Endothelial cell of umbilical vein (primary cell): ENCODE results near the gene INPP5A. TPM values are rescaled to one million over a fixed set of nuclear protein-coding genes. Genes with fewer than 3 reads are reported as not detected.

Experiments
- BruUV-seq: library from RNA; stranded (reverse); fragments of 400-500 nt; replicated peaks from 2 replicates; lab custom pipeline; 2021; lab: Mats Ljungman, UMichigan
- CTCF ChIA-PET: fragments of 300-600, 350-600 bp; sonication (Branson Sonifier 250); formaldehyde crosslinking; loops from one replicate; lab custom pipeline; 2021; ENCODE audit warnings: antibody characterized with exemption, inconsistent platforms; lab: Charles Lee
- POLR2A ChIA-PET: fragments of 300-600, 350-600 bp; sonication (Branson Sonifier 250); formaldehyde crosslinking; loops from one replicate; lab custom pipeline; 2021; ENCODE audit warnings: antibody characterized with exemption, inconsistent platforms; lab: Charles Lee
- DNase-seq: peaks from one replicate; pipeline ENCODE4 v3.0.0-alpha.2; 2011; ENCODE audit warnings: low read depth, low spot score
- FAIRE-seq: peaks from 2 replicates; lab custom pipeline; 2011; peaks lifted over from hg19 to GRCh38; lab: Jason Lieb, UNC
- H2AFZ ChIP-seq: 2 replicates; pipeline ENCODE4 v1.6.0; 2012; ENCODE audit warnings: low read depth, low read length, control low read depth, inconsistent platforms
- H3K27ac ChIP-seq: 2 replicates; pipeline ENCODE4 v1.5.1; 2011; ENCODE audit warnings: low read depth, mild to moderate bottlenecking, control low read depth, low read length, moderate library complexity; ENCODE audit not compliant: insufficient read depth
- H3K27me3 ChIP-seq, 2 experiments: 2 replicates each; pipeline versions ENCODE4 v1.6.0 to v1.6.1; 2011; ENCODE audit warnings: low read length in 2 of 2, mixed read lengths in 1 of 2; ENCODE audit not compliant: control insufficient read depth in 2 of 2, insufficient read depth in 2 of 2
- H3K36me3 ChIP-seq, 2 experiments: 2 replicates in 1 of 2; 3 replicates in 1 of 2; pipeline ENCODE4 v1.5.1; 2011; ENCODE audit warnings: low read length in 2 of 2, mild to moderate bottlenecking in 1 of 2, moderate library complexity in 1 of 2; ENCODE audit not compliant: control insufficient read depth in 2 of 2, insufficient read depth in 2 of 2; ENCODE audit errors: extremely low read depth in 1 of 2
- H3K4me1 ChIP-seq: 3 replicates; pipeline ENCODE4 v1.5.1; 2011; ENCODE audit warnings: mild to moderate bottlenecking, low read length; ENCODE audit not compliant: control insufficient read depth, insufficient read depth; ENCODE audit errors: extremely low read depth
- H3K4me2 ChIP-seq: 2 replicates; pipeline ENCODE4 v1.6.1; 2011; ENCODE audit warnings: low read length, control low read depth, mixed read lengths; ENCODE audit not compliant: insufficient read depth
- H3K4me3 ChIP-seq, 3 experiments: fragments of 200-600 bp in 1 of 3; sonication (generic), shearing (Covaris generic) in 1 of 3; replicated peaks in 1 of 3; 2 replicates each; pipeline ENCODE4 v1.5.1; 2011 to 2016; ENCODE audit warnings: control low read depth in 3 of 3, low read length in 3 of 3, mild to moderate bottlenecking in 2 of 3, inconsistent platforms in 1 of 3, low read depth in 1 of 3, moderate library complexity in 1 of 3; ENCODE audit not compliant: insufficient read depth in 1 of 3
- H3K79me2 ChIP-seq: 2 replicates; pipeline ENCODE4 v1.6.0; 2012; ENCODE audit warnings: low read length, inconsistent platforms; ENCODE audit not compliant: control insufficient read depth, insufficient read depth
- H3K9ac ChIP-seq: replicated peaks from 2 replicates; pipeline ENCODE3; 2011; ENCODE audit warnings: low read length, control low read depth; ENCODE audit not compliant: insufficient read depth; ENCODE audit errors: extremely low read depth
- H3K9me1 ChIP-seq: replicated peaks from 3 replicates; pipeline ENCODE4 v1.6.0; 2011; ENCODE audit warnings: mild to moderate bottlenecking, low read length; ENCODE audit not compliant: control insufficient read depth, insufficient read depth; ENCODE audit errors: extremely low read depth
- H3K9me3 ChIP-seq: replicated peaks from 2 replicates; pipeline ENCODE4 v1.5.1; 2012; ENCODE audit warnings: low read length, inconsistent platforms; ENCODE audit not compliant: control insufficient read depth, insufficient read depth
- H4K20me1 ChIP-seq: replicated peaks from 2 replicates; pipeline ENCODE3; 2011; ENCODE audit warnings: mild to moderate bottlenecking, low read length; ENCODE audit not compliant: control insufficient read depth, insufficient read depth; ENCODE audit errors: extremely low read depth
- CTCF ChIP-seq, 2 donors: IDR thresholded peaks; 1 replicate in 1 of 2; 2 replicates in 1 of 2; pipeline ENCODE4 v1.5.1; 2011; ENCODE audit warnings: low read length in 2 of 2, mild to moderate bottlenecking in 2 of 2, moderate library complexity in 2 of 2, control low read depth in 1 of 2, inconsistent platforms in 1 of 2, low read depth in 1 of 2; ENCODE audit not compliant: insufficient read depth in 1 of 2; ENCODE audit errors: extremely low read depth in 1 of 2
- EZH2 ChIP-seq: IDR thresholded peaks from 2 replicates; pipeline ENCODE4 v1.6.1; 2012; ENCODE audit warnings: borderline replicate concordance, low read depth, mild to moderate bottlenecking, moderate library complexity, low read length, inconsistent platforms; ENCODE audit not compliant: severe bottlenecking
- FOS ChIP-seq: IDR thresholded peaks from 2 replicates; pipeline ENCODE4 v1.6.1; 2011; ENCODE audit warnings: mild to moderate bottlenecking, low read length, moderate library complexity, borderline replicate concordance; ENCODE audit not compliant: insufficient read depth
- GATA2 ChIP-seq: IDR thresholded peaks from 2 replicates; pipeline ENCODE4 v1.7.0; 2011; ENCODE audit warnings: low read depth, mild to moderate bottlenecking, moderate library complexity, mixed read lengths, low read length; ENCODE audit not compliant: insufficient read length, insufficient read depth
- JUN ChIP-seq: IDR thresholded peaks from 2 replicates; pipeline ENCODE4 v1.6.1; 2011; ENCODE audit warnings: borderline replicate concordance, low read depth; ENCODE audit not compliant: insufficient read length, insufficient read depth
- MYC ChIP-seq: IDR thresholded peaks from one replicate; pipeline ENCODE4 v1.6.1; 2011; ENCODE audit warnings: mild to moderate bottlenecking, low read depth, low read length
- POLR2A ChIP-seq: IDR thresholded peaks from 2 replicates; pipeline ENCODE4 v1.6.1; 2012; ENCODE audit warnings: low read depth, mild to moderate bottlenecking, control low read depth, low read length
- POLR2AphosphoS5 ChIP-seq: IDR thresholded peaks from 2 replicates; pipeline ENCODE4 v1.6.1; 2012; ENCODE audit warnings: low read depth, mild to moderate bottlenecking, control low read depth, low read length, moderate library complexity; ENCODE audit not compliant: insufficient read depth
- dilution Hi-C: fragments of 300-500 bp; cut with MboI; formaldehyde crosslinking; loops from one replicate; pipeline ENCODE4 v1.15.0; 2019; ENCODE audit warnings: low sequenced_read_pairs; ENCODE audit not compliant: extremely low pct_ligation_motif_present
- intact Hi-C: fragments of 100-400 bp; cut with micrococcal nuclease; formaldehyde crosslinking; loops from one replicate; pipeline ENCODE4 v1.10.0; 2022
- polyA plus RNA-seq, 4 experiments: library from polyadenylated mRNA; depleted of rRNA in 3 of 4; stranded (reverse) in 3 of 4; unstranded in 1 of 4; fragments of >200 nt; gene quantifications; 2 replicates each; pipeline versions ENCODE4 v1.2.1 to v1.2.3, GENCODE V29; 2011 to 2012; ENCODE audit warnings: missing spikeins in 1 of 4
- total RNA-seq: library from RNA; stranded (reverse); gene quantifications from 2 replicates; pipeline ENCODE4 v1.2.3, GENCODE V29; 2021
- TF ChIP-seq, protein P1 (sequence below): IDR thresholded peaks from 2 replicates; pipeline ENCODE4 v1.6.1; 2011; ENCODE audit not compliant: insufficient read depth, insufficient read length

INPP5A gene
- total and polyA plus RNA-seq, 2 donors (not counting 3 experiments of a cell fraction or from before 2014, with no cell fraction given): 22.9 to 33.2 TPM

DNA sequence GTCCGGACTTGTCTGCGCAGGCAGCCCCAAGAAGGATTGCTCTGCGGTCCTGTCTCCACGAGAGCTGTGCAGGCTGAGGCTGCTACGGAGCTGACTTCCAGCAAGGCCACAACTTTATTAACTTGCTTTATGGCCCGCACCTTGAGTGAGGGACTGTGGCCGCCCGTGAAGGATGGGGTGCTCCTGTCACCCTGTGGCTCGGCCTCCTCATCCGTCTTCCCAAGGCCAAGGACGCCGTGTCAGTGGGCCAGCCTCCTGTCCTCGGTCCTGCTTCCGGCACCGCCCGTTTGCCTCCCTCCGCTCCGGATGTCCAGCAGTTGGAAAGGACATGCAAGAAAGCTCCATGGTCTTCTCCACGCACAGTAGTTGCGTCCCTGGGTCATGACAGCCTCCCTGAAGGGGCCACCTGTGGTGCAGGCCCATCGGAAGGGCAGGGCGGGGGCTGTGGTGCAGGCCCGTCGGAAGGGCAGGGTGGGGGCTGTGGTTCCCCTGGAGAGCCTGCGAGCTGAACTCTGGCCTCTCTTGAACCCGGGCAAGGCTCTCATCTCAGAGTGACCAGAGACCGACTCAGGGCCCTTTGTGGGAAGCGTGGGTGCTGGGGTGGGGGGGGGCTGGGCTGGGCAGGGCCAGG, 161.3 kb downstream of the INPP5A start:
- ChIA-PET POLR2A (no interaction called here), CTCF (no interaction called here)
- no peak for FAIRE-seq
- TF ChIP-seq JUN (no peak), POLR2A (no peak), EZH2 (no peak), FOS (no peak), CTCF (IDR thresholded peaks at IDR 0.05; ENCODE audit: extremely low read depth in 1 of 2, insufficient read depth in 1 of 2, low read depth in 1 of 2, low read length in 2 of 2) (no peak), POLR2AphosphoS5 (no peak), MYC (no peak), GATA2 (no peak)
- TF ChIP-seq, protein P1, sequence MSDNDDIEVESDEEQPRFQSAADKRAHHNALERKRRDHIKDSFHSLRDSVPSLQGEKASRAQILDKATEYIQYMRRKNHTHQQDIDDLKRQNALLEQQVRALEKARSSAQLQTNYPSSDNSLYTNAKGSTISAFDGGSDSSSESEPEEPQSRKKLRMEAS: no peak
- no peaks in the 10 kb centered on the region for H3K9me1 ChIP-seq
- DNase-seq: no peak
- H3K4me1 ChIP-seq: no peaks in the 10 kb centered on the region
- H3K27me3 ChIP-seq: no peaks in the 10 kb centered on the region
- H3K27ac ChIP-seq: no peak overlapping the region
- no peaks in the 10 kb centered on the region for H3K36me3 ChIP-seq
- dilution Hi-C loops: no loop called here
- no peaks in the 10 kb centered on the region for H3K9me3 ChIP-seq
- no peak overlapping the region for H3K9ac ChIP-seq
- no peak overlapping the region for H2AFZ ChIP-seq
- intact Hi-C loops: no loop called here
- no TSS peak for BruUV-seq
- H4K20me1 ChIP-seq: no peaks in the 10 kb centered on the region
- no peak overlapping the region for H3K4me2 ChIP-seq
- H3K4me3 ChIP-seq: no peak overlapping the region
- H3K79me2 ChIP-seq: no peaks in the 10 kb centered on the region
